ENCODE results near the gene SDCCAG8. TPM values are rescaled to one million over a fixed set of nuclear protein-coding genes. Genes with fewer than 3 reads are reported as not detected.

SDCCAG8 gene
- total RNA-seq, 1 experiment from 2014 or later: 194 TPM

GRCh38 chr1:243449373-243449772 is 193.5 kb downstream of the SDCCAG8 start:
- Histone ChIP-seq H3K4me2 (ENCODE audit: low read length) (no peak overlapping the region), H3K36me3 (ENCODE audit: low read depth, low read length) (no peaks in the 10 kb centered on the region), H3K27me3 (ENCODE audit: low read length) (no peaks in the 10 kb centered on the region), H2AFZ (ENCODE audit: low read length) (no peak overlapping the region), H3K4me1 (ENCODE audit: insufficient read depth, low read length) (no peaks in the 10 kb centered on the region), H3K4me3 (ENCODE audit: low read length) (no peak overlapping the region), H3F3A (ENCODE audit: low read length, unreplicated experiment) (no peaks in the 10 kb centered on the region), H3K9me2 (replicated peaks; ENCODE audit: low read length) (no peaks in the 10 kb centered on the region), H4K20me1 (ENCODE audit: low read length) (no peaks in the 10 kb centered on the region), H3K9ac (ENCODE audit: low read length) (no peak overlapping the region), H3K9me3 (ENCODE audit: low read length) (no peaks in the 10 kb centered on the region), H3K27ac (ENCODE audit: low read length) (no peak overlapping the region), H3K79me2 (ENCODE audit: low read length) (no peaks in the 10 kb centered on the region)
- DNase-seq: no peak
- intact Hi-C loops (cut with micrococcal nuclease): loop anchor here (5.0 kb wide), 1 partner anchor 38 kb away; no protein-coding TSS in a partner anchor
- BruUV-seq (replicated peaks): no TSS peak
- CTCF ChIA-PET: no interaction called here
- POLR2A ChIA-PET (ENCODE audit: unreplicated experiment): no interaction called here
- no peak for ATAC-seq
- no peak for TF ChIP-seq EZH2phosphoT487 (IDR thresholded peaks at IDR 0.05; ENCODE audit: borderline replicate concordance, low read length)
- no peak for TF ChIP-seq EZH2 (IDR thresholded peaks at IDR 0.05; ENCODE audit: low read length, unreplicated experiment)
- TF ChIP-seq CTCF (conservative IDR thresholded peaks at IDR 0.05; ENCODE audit: low read depth, low read length): no peak

GRCh38 chr1:243452092-243452491 is 196.3 kb downstream of the SDCCAG8 start:
- no peak overlapping the region for H3K9ac ChIP-seq (ENCODE audit: low read length)
- CTCF ChIA-PET: no interaction called here

More at GRCh38 chr1:243452092-243452491, 196.3 kb downstream of the SDCCAG8 start:
- H3K27me3 ChIP-seq (ENCODE audit: low read length): no peaks in the 10 kb centered on the region
- TF ChIP-seq EZH2 (IDR thresholded peaks at IDR 0.05; ENCODE audit: low read length, unreplicated experiment): no peak
- TF ChIP-seq CTCF (conservative IDR thresholded peaks at IDR 0.05; ENCODE audit: low read depth, low read length): no peak
- no peak for TF ChIP-seq EZH2phosphoT487 (IDR thresholded peaks at IDR 0.05; ENCODE audit: borderline replicate concordance, low read length)
- no peaks in the 10 kb centered on the region for H3F3A ChIP-seq (ENCODE audit: low read length, unreplicated experiment)
- no peaks in the 10 kb centered on the region for H3K9me2 ChIP-seq (replicated peaks; ENCODE audit: low read length)
- POLR2A ChIA-PET (ENCODE audit: unreplicated experiment): no interaction called here
- no peak overlapping the region for H3K4me2 ChIP-seq (ENCODE audit: low read length)
- H3K4me3 ChIP-seq (ENCODE audit: low read length): no peak overlapping the region
- H2AFZ ChIP-seq (ENCODE audit: low read length): no peak overlapping the region
- no peaks in the 10 kb centered on the region for H3K9me3 ChIP-seq (ENCODE audit: low read length)
- H3K4me1 ChIP-seq (ENCODE audit: insufficient read depth, low read length): no peaks in the 10 kb centered on the region
- intact Hi-C loops (cut with micrococcal nuclease): no loop called here
- no peaks in the 10 kb centered on the region for H3K79me2 ChIP-seq (ENCODE audit: low read length)
- H3K36me3 ChIP-seq (ENCODE audit: low read depth, low read length): no peaks in the 10 kb centered on the region
- H3K27ac ChIP-seq (ENCODE audit: low read length): no peak overlapping the region
- BruUV-seq (replicated peaks): no TSS peak
- no peaks in the 10 kb centered on the region for H4K20me1 ChIP-seq (ENCODE audit: low read length)
- DNase-seq: no peak
- ATAC-seq: no peak
